Keratinocyte (primary cell): ENCODE data around the gene METTL2B. TPM values are rescaled to one million over a fixed set of nuclear protein-coding genes. Genes with fewer than 3 reads are reported as not detected.
"Not testable (repeated sequence)": the region's sequence is repeated elsewhere in the genome, so short reads cannot be mapped to it uniquely, and the experiment has no call there.

ENCODE experiments used
- DNase-seq: peaks from one replicate; pipeline ENCODE4 v3.0.0-alpha.2; 2011; ENCODE audit warnings: low read depth, missing footprints, low spot score
- FAIRE-seq: peaks from 2 replicates; lab custom pipeline; 2011; peaks lifted over from hg19 to GRCh38; lab: Jason Lieb, UNC
- H2AFZ ChIP-seq: 2 replicates; pipeline ENCODE4 v1.6.0; 2012; ENCODE audit warnings: low read length, control low read depth, inconsistent platforms; ENCODE audit not compliant: control insufficient read depth
- H3K27ac ChIP-seq: 2 replicates; pipeline ENCODE4 v1.5.1; 2011; ENCODE audit warnings: low read length; ENCODE audit not compliant: control insufficient read depth, insufficient read depth
- H3K27me3 ChIP-seq: 3 replicates; pipeline ENCODE4 v1.6.0; 2011; ENCODE audit warnings: low read length; ENCODE audit not compliant: control insufficient read depth, insufficient read depth; ENCODE audit errors: extremely low read depth
- H3K36me3 ChIP-seq, 2 experiments: 2 replicates in 1 of 2; 3 replicates in 1 of 2; pipeline ENCODE4 v1.5.1; 2011; ENCODE audit warnings: low read length in 2 of 2, mild to moderate bottlenecking in 1 of 2; ENCODE audit not compliant: control insufficient read depth in 2 of 2, insufficient read depth in 2 of 2; ENCODE audit errors: extremely low read depth in 1 of 2
- H3K4me1 ChIP-seq: 3 replicates; pipeline ENCODE4 v1.5.1; 2011; ENCODE audit warnings: low read length; ENCODE audit not compliant: control insufficient read depth, insufficient read depth; ENCODE audit errors: extremely low read depth
- H3K4me2 ChIP-seq: 3 replicates; pipeline ENCODE4 v1.6.0; 2011; ENCODE audit warnings: low read depth, low read length; ENCODE audit not compliant: control insufficient read depth, insufficient read depth; ENCODE audit errors: extremely low read depth
- H3K4me3 ChIP-seq, 3 experiments: fragments of 200-600 bp in 1 of 3; sonication (generic) in 1 of 3; 2 replicates in 2 of 3; 3 replicates in 1 of 3; pipeline ENCODE4 v1.5.1; 2011 to 2016; ENCODE audit warnings: low read length in 3 of 3, mild to moderate bottlenecking in 3 of 3, control low read depth in 2 of 3, inconsistent platforms in 1 of 3, low read depth in 1 of 3, mixed read lengths in 1 of 3, mixed run types in 1 of 3, moderate library complexity in 1 of 3; ENCODE audit not compliant: control insufficient read depth in 2 of 3, insufficient read depth in 2 of 3; ENCODE audit errors: extremely low read depth in 1 of 3
- H3K79me2 ChIP-seq: 2 replicates; pipeline ENCODE4 v1.6.0; 2012; ENCODE audit warnings: low read length; ENCODE audit not compliant: control insufficient read depth, insufficient read depth
- H3K9ac ChIP-seq: 3 replicates; pipeline ENCODE4 v1.6.0; 2011; ENCODE audit warnings: low read length; ENCODE audit not compliant: control insufficient read depth, insufficient read depth; ENCODE audit errors: extremely low read depth
- H3K9me1 ChIP-seq: 3 replicates; pipeline ENCODE4 v1.6.0; 2011; ENCODE audit warnings: low read length; ENCODE audit not compliant: control insufficient read depth, insufficient read depth; ENCODE audit errors: extremely low read depth
- H3K9me3 ChIP-seq: 2 replicates; pipeline ENCODE4 v1.5.1; 2012; ENCODE audit warnings: low read depth, low read length; ENCODE audit not compliant: control insufficient read depth
- H4K20me1 ChIP-seq: 3 replicates; pipeline ENCODE4 v1.6.0; 2011; ENCODE audit warnings: low read length; ENCODE audit not compliant: control insufficient read depth, insufficient read depth; ENCODE audit errors: extremely low read depth
- EZH2 ChIP-seq: IDR thresholded peaks from one replicate; pipeline ENCODE4 v1.6.1; 2012; ENCODE audit warnings: inconsistent platforms, mild to moderate bottlenecking, low read length, moderate library complexity
- dilution Hi-C: fragments of 300-500 bp; cut with MboI; formaldehyde crosslinking; loops from one replicate; pipeline ENCODE4 v1.7.0; 2020; ENCODE audit warnings: low sequenced_read_pairs; ENCODE audit not compliant: extremely low pct_ligation_motif_present
- polyA plus RNA-seq, 5 experiments: library from polyadenylated mRNA; depleted of rRNA in 3 of 5; stranded (reverse) in 3 of 5; stranded (forward) in 1 of 5; unstranded in 1 of 5; fragments of >200 nt; gene quantifications; 1 replicate in 1 of 5; 2 replicates in 3 of 5; 3 replicates in 1 of 5; pipeline versions ENCODE4 v1.2.1 to v1.2.3, GENCODE V29; 2011 to 2012; ENCODE audit warnings: missing spikeins in 2 of 5, low read depth in 1 of 5, low replicate concordance in 1 of 5
- TF ChIP-seq, protein P1 (sequence below), 3 experiments: IDR thresholded peaks in 1 of 3; conservative IDR thresholded peaks in 1 of 3; optimal IDR thresholded peaks in 1 of 3; 2 replicates in 2 of 3; 3 replicates in 1 of 3; pipeline versions ENCODE3 to v1.5.1; 2011; ENCODE audit warnings: low read length in 3 of 3, mild to moderate bottlenecking in 3 of 3, moderate library complexity in 2 of 3, control low read depth in 1 of 3, inconsistent platforms in 1 of 3; ENCODE audit not compliant: insufficient read depth in 2 of 3; ENCODE audit errors: extremely low read depth in 1 of 3

Gene METTL2B
- polyA plus RNA-seq, 1 donor (not counting 4 experiments of a cell fraction or from before 2014, with no cell fraction given): 30.7 TPM

DNA sequence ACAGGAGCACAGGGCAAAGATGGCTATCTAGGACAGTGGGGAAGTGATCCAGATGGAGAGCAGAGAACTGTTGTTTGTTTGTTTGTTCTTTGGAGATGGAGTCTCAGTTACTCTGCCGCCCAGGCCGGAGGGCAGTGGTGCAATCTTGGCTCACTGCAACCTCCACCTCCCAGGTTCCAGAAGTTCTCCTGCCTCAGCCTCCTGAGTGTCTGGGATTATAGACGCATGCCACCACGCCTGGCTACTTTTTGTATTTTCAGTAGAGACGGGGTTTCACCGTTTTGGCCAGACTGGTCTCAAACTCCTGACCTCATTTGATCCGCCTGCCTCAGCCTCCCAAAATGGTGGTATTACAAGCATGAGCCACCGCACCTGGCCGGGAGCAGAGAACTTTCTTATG lies 20.9 kb downstream of the METTL2B start:
- H3K9me1 ChIP-seq: peaks cover 2% of the 10 kb centered on the region
- no peaks in the 10 kb centered on the region for H4K20me1 ChIP-seq
- TF ChIP-seq EZH2: no peak
- TF ChIP-seq, protein P1, sequence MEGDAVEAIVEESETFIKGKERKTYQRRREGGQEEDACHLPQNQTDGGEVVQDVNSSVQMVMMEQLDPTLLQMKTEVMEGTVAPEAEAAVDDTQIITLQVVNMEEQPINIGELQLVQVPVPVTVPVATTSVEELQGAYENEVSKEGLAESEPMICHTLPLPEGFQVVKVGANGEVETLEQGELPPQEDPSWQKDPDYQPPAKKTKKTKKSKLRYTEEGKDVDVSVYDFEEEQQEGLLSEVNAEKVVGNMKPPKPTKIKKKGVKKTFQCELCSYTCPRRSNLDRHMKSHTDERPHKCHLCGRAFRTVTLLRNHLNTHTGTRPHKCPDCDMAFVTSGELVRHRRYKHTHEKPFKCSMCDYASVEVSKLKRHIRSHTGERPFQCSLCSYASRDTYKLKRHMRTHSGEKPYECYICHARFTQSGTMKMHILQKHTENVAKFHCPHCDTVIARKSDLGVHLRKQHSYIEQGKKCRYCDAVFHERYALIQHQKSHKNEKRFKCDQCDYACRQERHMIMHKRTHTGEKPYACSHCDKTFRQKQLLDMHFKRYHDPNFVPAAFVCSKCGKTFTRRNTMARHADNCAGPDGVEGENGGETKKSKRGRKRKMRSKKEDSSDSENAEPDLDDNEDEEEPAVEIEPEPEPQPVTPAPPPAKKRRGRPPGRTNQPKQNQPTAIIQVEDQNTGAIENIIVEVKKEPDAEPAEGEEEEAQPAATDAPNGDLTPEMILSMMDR (optimal IDR thresholded peaks at IDR 0.05 in 1 of 3, IDR thresholded peaks at IDR 0.05 in 1 of 3, conservative IDR thresholded peaks at IDR 0.05 in 1 of 3; ENCODE audit: extremely low read depth in 1 of 3, insufficient read depth in 2 of 3, low read length in 3 of 3): no peak
- no peak overlapping the region for H3K4me2 ChIP-seq
- no peak overlapping the region for H3K9ac ChIP-seq
- no peak overlapping the region for H3K4me3 ChIP-seq
- dilution Hi-C loops: no loop called here
- DNase-seq (no peak), FAIRE-seq (no peak)
- no peaks in the 10 kb centered on the region for H3K4me1 ChIP-seq
- H2AFZ ChIP-seq: no peak overlapping the region
- H3K36me3 ChIP-seq: peaks cover 4 to 12% of the 10 kb centered on the region in 2 experiments
- H3K9me3 ChIP-seq: no peaks in the 10 kb centered on the region
- no peaks in the 10 kb centered on the region for H3K27me3 ChIP-seq
- H3K27ac ChIP-seq: no peak overlapping the region
- H3K79me2 ChIP-seq: no peaks in the 10 kb centered on the region

DNA sequence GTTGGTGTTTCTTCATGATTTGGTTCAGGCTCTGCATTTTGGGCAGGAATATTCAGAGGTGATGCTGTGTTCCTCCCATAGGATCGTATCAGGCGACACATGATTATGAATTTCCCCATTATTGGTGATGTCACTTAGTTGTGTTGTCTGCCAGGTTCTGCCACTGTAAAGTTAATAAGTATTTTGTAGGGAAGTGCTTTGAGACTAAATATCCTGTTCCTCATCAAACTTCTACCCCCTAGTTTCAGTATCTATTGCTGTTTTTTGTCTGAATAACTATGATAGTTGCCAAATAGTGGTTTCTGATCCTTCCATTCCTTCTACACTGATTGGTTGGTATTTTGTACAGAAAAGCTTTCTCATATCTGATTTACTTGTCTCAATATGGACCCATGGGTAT lies 28.9 kb downstream of the METTL2B start:
- H3K27me3 ChIP-seq, H3K36me3 ChIP-seq, dilution Hi-C loops, H4K20me1 ChIP-seq, H3K9me3 ChIP-seq, DNase-seq, H3K79me2 ChIP-seq, H3K4me1 ChIP-seq, H3K9ac ChIP-seq, H3K4me3 ChIP-seq, H2AFZ ChIP-seq, H3K4me2 ChIP-seq, H3K27ac ChIP-seq, FAIRE-seq, H3K9me1 ChIP-seq: not testable (repeated sequence)

DNA sequence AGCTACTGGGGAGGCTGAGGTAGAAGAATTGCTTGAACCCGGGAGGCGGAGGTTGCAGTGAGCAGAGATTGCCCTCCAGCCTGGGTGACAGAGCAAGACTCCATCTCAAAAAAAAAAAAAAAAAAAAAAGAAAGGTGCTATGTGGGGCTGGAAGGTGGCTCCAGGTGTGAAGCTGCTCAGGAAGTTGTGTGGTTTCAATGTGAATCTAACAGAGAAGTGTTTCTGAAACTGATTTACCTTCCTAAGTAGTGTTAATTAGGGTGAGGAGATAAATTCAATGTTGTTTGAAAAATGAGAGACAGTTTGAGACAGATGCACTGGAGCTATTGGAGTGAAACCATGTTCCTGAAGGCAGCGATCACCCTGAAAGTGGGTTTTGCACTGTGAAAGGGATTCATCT lies 30.3 kb downstream of the METTL2B start:
- DNase-seq, H3K9me1 ChIP-seq, H3K27ac ChIP-seq, H3K4me1 ChIP-seq, FAIRE-seq, H3K9me3 ChIP-seq, H2AFZ ChIP-seq, dilution Hi-C loops, H3K27me3 ChIP-seq, H4K20me1 ChIP-seq, H3K4me2 ChIP-seq, H3K9ac ChIP-seq, H3K79me2 ChIP-seq, H3K4me3 ChIP-seq, H3K36me3 ChIP-seq: not testable (repeated sequence)

DNA sequence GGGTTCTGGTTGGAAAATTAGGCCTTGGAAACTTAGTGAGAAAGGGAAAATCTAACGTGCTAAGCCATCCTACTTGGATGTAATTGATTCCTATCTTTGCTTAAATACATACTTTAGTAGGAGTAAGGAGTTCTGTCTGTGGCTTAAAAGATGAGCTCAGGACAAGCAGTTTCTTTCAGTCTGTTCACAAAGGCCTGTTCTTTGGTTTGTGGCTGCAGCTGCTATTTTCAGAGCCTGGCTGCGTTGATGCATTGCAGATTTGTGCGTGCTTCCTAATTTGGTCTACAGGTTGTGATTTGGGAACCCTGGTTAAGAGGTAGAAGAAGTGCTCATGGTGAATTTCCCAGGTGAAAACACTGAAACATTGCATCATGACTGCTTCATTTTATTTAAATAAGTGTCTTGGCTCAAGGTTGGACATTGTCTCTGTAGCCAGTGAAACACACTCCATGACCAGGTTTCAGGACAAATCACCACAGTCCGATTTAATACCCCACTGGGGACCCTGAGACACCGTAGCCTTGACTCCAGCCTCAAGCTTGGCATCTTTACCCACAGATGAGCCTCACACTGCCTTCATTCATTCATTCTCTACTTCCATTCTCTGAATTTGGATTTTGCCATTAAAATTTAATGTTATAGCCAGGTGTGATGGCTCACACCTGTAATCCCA lies 30.9 kb downstream of the METTL2B start:
- H3K4me2 ChIP-seq, H3K4me3 ChIP-seq, H3K27me3 ChIP-seq, DNase-seq, H3K9me1 ChIP-seq, H3K36me3 ChIP-seq, H3K79me2 ChIP-seq, H2AFZ ChIP-seq, H3K27ac ChIP-seq, H4K20me1 ChIP-seq, FAIRE-seq, dilution Hi-C loops, H3K4me1 ChIP-seq, H3K9me3 ChIP-seq, H3K9ac ChIP-seq: not testable (repeated sequence)
